ENCODE results near the gene USP30.
A peak's percentile ranks its signal among the peaks of the same experiment; 100 is the strongest.
"Not testable (repeated sequence)": the region's sequence is repeated elsewhere in the genome, so short reads cannot be mapped to it uniquely, and the experiment has no call there.

The USP30 gene

GRCh38 chr12:109053382-109054123 is 1.2 kb downstream of the USP30 start:
- no peak for DNase-seq

GRCh38 chr12:109054124-109054513 is 1.7 kb downstream of the USP30 start:
- DNase-seq, result not testable (repeated sequence)

GRCh38 chr12:109054520-109054919 is 2.1 kb downstream of the USP30 start:
- no peak for DNase-seq

GRCh38 chr12:109056891-109057290 is 4.5 kb downstream of the USP30 start:
- no peak for DNase-seq

- no peak for DNase-seq
These were observed 5.0 kb downstream of the USP30 start for GRCh38 chr12:109057376-109057775.

GRCh38 chr12:109058773-109059172 is 6.4 kb downstream of the USP30 start:
- no peak for DNase-seq

GRCh38 chr12:109064143-109064542 is 11.8 kb downstream of the USP30 start:
- no peak for DNase-seq

GRCh38 chr12:109065154-109065852 is 12.9 kb downstream of the USP30 start:
- DNase-seq, result no peak

GRCh38 chr12:109065853-109066193 is 13.4 kb downstream of the USP30 start:
- DNase-seq, result no peak

- no peak for DNase-seq
These were observed 17.2 kb downstream of the USP30 start for GRCh38 chr12:109069307-109070271.

- no peak for DNase-seq
These were observed 22.5 kb downstream of the USP30 start for GRCh38 chr12:109074866-109075265.

- no peak for DNase-seq
These were observed 30.4 kb downstream of the USP30 start for GRCh38 chr12:109082751-109083150.

- DNase-seq, result no peak
These were observed 32.0 kb downstream of the USP30 start for GRCh38 chr12:109084425-109084824.

GRCh38 chr12:109085590-109085989 is 33.2 kb downstream of the USP30 start:
- DNase-seq, result no peak

- DNase-seq, result no peak
These were observed 34.9 kb downstream of the USP30 start for GRCh38 chr12:109087250-109087649.

- no peak for DNase-seq
These were observed 36.4 kb downstream of the USP30 start for GRCh38 chr12:109088818-109089217.

GRCh38 chr12:109089683-109090082 is 37.3 kb downstream of the USP30 start:
- no peak for DNase-seq

- DNase-seq, result peak; percentile 38
These were observed 40.2 kb downstream of the USP30 start for GRCh38 chr12:109092497-109093021.

- DNase-seq, result peak; percentile 97
These were observed 40.9 kb downstream of the USP30 start, which contains the start of gene ALKBH2 for GRCh38 chr12:109093022-109093918. TSS of gene ALKBH2 (minus strand) at chr12:109093472. CDS start at chr12:109092786, 686 bp downstream.

GRCh38 chr12:109097140-109097434 is 44.7 kb downstream of the USP30 start:
- no peak for DNase-seq

GRCh38 chr12:109097435-109098182 is 45.2 kb downstream of the USP30 start, which contains the start of gene UNG:
TSS of gene UNG (plus strand) at chr12:109097597. CDS start at chr12:109097680, 83 bp downstream.
- peak; percentile 99 for DNase-seq

Measured in eye (tissue), 1 donor.